HepG2 (cell line): ENCODE measurements around the gene RAPGEFL1. TPM values are rescaled to one million over a fixed set of nuclear protein-coding genes. Genes with fewer than 3 reads are reported as not detected.

Experiments used
- ATAC-seq: fragments of 200-7000 bp; cut with Tn5 transposase; 3 replicates; pipeline ENCODE4 v1.9.1; 2020; ENCODE audit warnings: mild to moderate bottlenecking, moderate library complexity
- BruUV-seq: library from RNA; stranded (reverse); fragments of 400-500 nt; replicated peaks from 2 replicates; lab custom pipeline; 2021; lab: Mats Ljungman, UMichigan
- CTCF ChIA-PET: fragments of 300-600 bp; formaldehyde crosslinking; extraction: SDS; loops from one replicate; lab custom pipeline; 2021; ENCODE audit warnings: low total read pairs, inconsistent platforms, low intra/inter-chr PET ratio; lab: Yijun Ruan, JAX
- POLR2A ChIA-PET: fragments of 350-600 bp; sonication (Branson Sonifier 250); formaldehyde crosslinking; loops from one replicate; lab custom pipeline; 2020; ENCODE audit warnings: antibody characterized with exemption, inconsistent platforms; lab: Yijun Ruan, JAX
- DNase-seq: peaks from one replicate; pipeline ENCODE4 v3.0.0-alpha.2; 2015; ENCODE audit warnings: low spot score
- FAIRE-seq: peaks from 3 replicates; lab custom pipeline; 2011; peaks lifted over from hg19 to GRCh38; lab: Jason Lieb, UNC
- H2AFZ ChIP-seq: one replicate; pipeline ENCODE4 v1.6.1; 2011; ENCODE audit warnings: low read length, inconsistent platforms
- H3K27ac ChIP-seq: fragments of 300-600 bp; 3 replicates; pipeline ENCODE4 v1.8.0; 2011; ENCODE audit warnings: mixed run types, mild to moderate bottlenecking, mixed read lengths, low read length, inconsistent platforms; ENCODE audit not compliant: insufficient read depth; ENCODE audit errors: extremely low read length
- H3K27me3 ChIP-seq, 2 experiments: fragments of 200-600 bp in 1 of 2; 2 replicates in 1 of 2; 3 replicates in 1 of 2; pipeline versions ENCODE4 v1.6.0 to v1.8.0; 2011; ENCODE audit warnings: low read length in 2 of 2, mild to moderate bottlenecking in 2 of 2, moderate library complexity in 2 of 2, inconsistent platforms in 1 of 2; ENCODE audit not compliant: insufficient read depth in 2 of 2, control insufficient read depth in 1 of 2
- H3K36me3 ChIP-seq, 2 experiments: fragments of 200-600 bp in 1 of 2; replicated peaks in 1 of 2; 2 replicates in 1 of 2; 3 replicates in 1 of 2; pipeline versions ENCODE4 v1.5.1 to v1.8.0; 2011; ENCODE audit warnings: low read length in 2 of 2, inconsistent platforms in 1 of 2; ENCODE audit not compliant: insufficient read depth in 2 of 2, control insufficient read depth in 1 of 2
- H3K4me1 ChIP-seq: 2 replicates; pipeline ENCODE4 v1.5.1; 2012; ENCODE audit warnings: low read length, inconsistent platforms; ENCODE audit not compliant: insufficient read depth
- H3K4me2 ChIP-seq: 2 replicates; pipeline ENCODE4 v1.6.0; 2011; ENCODE audit warnings: low read depth, low read length, inconsistent platforms
- H3K4me3 ChIP-seq, 3 experiments: fragments of 200-600 bp in 1 of 3; sonication (generic), shearing (Covaris generic) in 1 of 3; replicated peaks in 1 of 3; 2 replicates each; pipeline ENCODE4 v1.5.1; 2011 to 2016; ENCODE audit warnings: low read length in 3 of 3, inconsistent platforms in 2 of 3, low read depth in 2 of 3, mild to moderate bottlenecking in 2 of 3, control low read depth in 1 of 3, mixed read lengths in 1 of 3; ENCODE audit not compliant: insufficient read depth in 1 of 3
- H3K79me2 ChIP-seq: one replicate; pipeline ENCODE4 v1.6.1; 2011; ENCODE audit warnings: low read length, inconsistent platforms; ENCODE audit not compliant: insufficient read depth
- H3K9ac ChIP-seq: 2 replicates; pipeline ENCODE4 v1.6.0; 2011; ENCODE audit warnings: mild to moderate bottlenecking, low read depth, low read length, inconsistent platforms; ENCODE audit not compliant: insufficient read depth
- H3K9me3 ChIP-seq: 2 replicates; pipeline ENCODE4 v1.5.1; 2012; ENCODE audit warnings: mild to moderate bottlenecking, low read length
- H4K20me1 ChIP-seq: 2 replicates; pipeline ENCODE4 v1.6.0; 2011; ENCODE audit warnings: inconsistent platforms, mild to moderate bottlenecking, low read length, moderate library complexity; ENCODE audit not compliant: insufficient read depth
- GFI1 ChIP-seq: sonication (generic); formaldehyde crosslinking; IDR thresholded peaks from 2 replicates; pipeline ENCODE4 v1.5.0; 2020; ENCODE audit warnings: missing genetic modification reagents, mild to moderate bottlenecking, borderline replicate concordance
- HDAC6 ChIP-seq: fragments of 200-600 bp; sonication (generic); IDR thresholded peaks from 2 replicates; pipeline ENCODE4 v1.7.0; 2017; ENCODE audit warnings: mild to moderate bottlenecking, antibody characterized with exemption, low read length, low read depth
- MYC ChIP-seq: sonication (generic); formaldehyde crosslinking; IDR thresholded peaks from 2 replicates; pipeline ENCODE4 v1.9.0; 2021; ENCODE audit warnings: missing genetic modification reagents, borderline replicate concordance
- RFXANK ChIP-seq: IDR thresholded peaks from 2 replicates; pipeline ENCODE4 v1.6.1; 2016
- SNRNP70 ChIP-seq: fragments of 200-400 bp; formaldehyde crosslinking; IDR thresholded peaks from 2 replicates; pipeline ENCODE4 v1.6.1; 2017; ENCODE audit warnings: mild to moderate bottlenecking, low read depth, low read length, moderate library complexity
- WGBS: methylation state at CpG from one replicate; pipeline ENCODE4 v1.1.6; 2017; ENCODE audit warnings: low lambda C conversion rate; 5-methylcytosine and 5-hydroxymethylcytosine counted together
- in situ Hi-C: cut with HindIII; loops from 2 replicates; pipeline ENCODE4 v1.10.0; 2017; ENCODE audit warnings: low pct_unique_long_range_greater_than_20kb; ENCODE audit not compliant: extremely low pct_ligation_motif_present
- intact Hi-C: fragments of 100-400 bp; cut with micrococcal nuclease; formaldehyde crosslinking; loops from one replicate; pipeline ENCODE4 v1.10.0; 2022; ENCODE audit not compliant: unreplicated experiment
- polyA plus RNA-seq, 8 experiments: library from polyadenylated mRNA; depleted of rRNA in 3 of 8; stranded (reverse) in 7 of 8; unstranded in 1 of 8; fragments of >200 nt; fragmentation: Illumina TruSeq in 4 of 8; extraction: Trizol in 4 of 8; gene quantifications; 2 replicates each; pipeline versions ENCODE4 v1.2.1 to v1.2.3, GENCODE V29; 2011 to 2016; ENCODE audit warnings: low read depth in 4 of 8, missing spikeins in 1 of 8, mixed read lengths in 1 of 8; ENCODE audit not compliant: insufficient read depth in 1 of 8
- total RNA-seq, 5 experiments: library from RNA; depleted of rRNA; stranded (reverse); fragments of >200 nt; fragmentation: Illumina TruSeq; extraction: Trizol; gene quantifications; 2 replicates each; pipeline ENCODE4 v1.2.3, GENCODE V29; 2016; ENCODE audit warnings: low read depth in 1 of 5

Gene RAPGEFL1
- total and polyA plus RNA-seq, 2 of the 13 experiments (the other 11 are each of a cell fraction or from before 2014, with no cell fraction given) = 4.5 to 7.8 TPM

DNA sequence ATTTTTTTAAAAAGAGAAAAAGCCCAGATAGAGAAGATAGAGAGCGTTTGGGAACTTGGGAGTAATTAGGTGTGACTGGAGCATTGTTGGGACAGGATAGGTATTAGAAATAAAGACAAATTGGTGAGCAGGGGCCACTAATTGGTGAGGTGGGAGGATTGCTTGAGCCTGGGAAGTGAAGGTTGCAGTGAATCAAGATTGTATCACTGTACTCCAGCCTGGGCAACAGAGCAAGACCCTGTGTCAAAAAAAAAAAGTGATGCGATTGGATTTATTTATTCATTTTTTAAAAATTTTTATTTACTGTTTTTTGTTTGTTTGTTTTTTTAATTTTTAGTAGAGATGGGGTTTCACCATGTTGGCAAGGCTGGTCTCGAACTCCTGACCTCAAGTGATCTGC, 31.8 kb upstream of the RAPGEFL1 start:
- POLR2A ChIA-PET = interaction anchor here (0.8 kb wide), 1 partner anchor 32 kb away, joined by 3 read pairs; no protein-coding TSS in a partner anchor
- intact Hi-C loops = no loop called here

GRCh38 chr17:40148527-40148926, 28.7 kb upstream of the RAPGEFL1 start:
- TF ChIP-seq HDAC6 (no peak), SNRNP70 (no peak)
- H3K79me2 ChIP-seq = peaks cover 48% of the 10 kb centered on the region

More for the DNA sequence above, 31.8 kb upstream of the RAPGEFL1 start:
- no peak for TF ChIP-seq GFI1 (CRISPR knock-in tag)
- TF ChIP-seq RFXANK = no peak
- TF ChIP-seq MYC (CRISPR knock-in tag) = no peak
- TF ChIP-seq, all 625 proteins: peak for 0
- Histone ChIP-seq H3K36me3 (peaks cover 25 to 55% of the 10 kb centered on the region in 2 experiments), H3K4me3 (no peak overlapping the region), H3K4me2 (no peak overlapping the region), H3K79me2 (peaks cover 59% of the 10 kb centered on the region), H2AFZ (no peak overlapping the region), H3K9ac (no peak overlapping the region), H3K27ac (no peak overlapping the region), H3K9me3 (no peaks in the 10 kb centered on the region), H3K4me1 (peaks cover 25% of the 10 kb centered on the region), H3K27me3 (no peaks in the 10 kb centered on the region), H4K20me1 (0 out of 2 replicates have a peak, but pooled peaks cover 4% of the 10 kb centered on the region)
- CTCF ChIA-PET = no interaction called here
- BruUV-seq = no TSS peak
- FAIRE-seq (no peak), DNase-seq (no peak), ATAC-seq (no peak)
- in situ Hi-C loops = no loop called here
- 98% methylated on average over 3 of the region's 3 CpGs for WGBS

More at GRCh38 chr17:40148527-40148926, 28.7 kb upstream of the RAPGEFL1 start:
- Histone ChIP-seq H2AFZ (no peak overlapping the region), H3K4me1 (peaks cover 9% of the 10 kb centered on the region; the same call in 1 of the 2 replicates), H3K27me3 (no peaks in the 10 kb centered on the region), H3K27ac (no peak overlapping the region), H3K4me3 (no peak overlapping the region), H3K9me3 (no peaks in the 10 kb centered on the region), H3K4me2 (no peak overlapping the region), H4K20me1 (0 out of 2 replicates have a peak, but pooled peaks cover 4% of the 10 kb centered on the region), H3K36me3 (peaks cover 29 to 69% of the 10 kb centered on the region in 2 experiments), H3K9ac (no peak overlapping the region)
- BruUV-seq = no TSS peak
- WGBS = 90% methylated on average over 3 of the region's 3 CpGs
- intact Hi-C loops (no loop called here), in situ Hi-C loops (no loop called here)
- DNase-seq (no peak), FAIRE-seq (no peak), ATAC-seq (no peak)
- CTCF ChIA-PET = no interaction called here
- POLR2A ChIA-PET = interaction anchor here (1.1 kb wide), 1 partner anchor 9 kb away, joined by 12 read pairs; the partner anchor contains the start of gene CASC3
